ENCODE results near the gene PHLPP2. TPM values are rescaled to one million over a fixed set of nuclear protein-coding genes. Genes with fewer than 3 reads are reported as not detected.

The PHLPP2 gene, protein sequence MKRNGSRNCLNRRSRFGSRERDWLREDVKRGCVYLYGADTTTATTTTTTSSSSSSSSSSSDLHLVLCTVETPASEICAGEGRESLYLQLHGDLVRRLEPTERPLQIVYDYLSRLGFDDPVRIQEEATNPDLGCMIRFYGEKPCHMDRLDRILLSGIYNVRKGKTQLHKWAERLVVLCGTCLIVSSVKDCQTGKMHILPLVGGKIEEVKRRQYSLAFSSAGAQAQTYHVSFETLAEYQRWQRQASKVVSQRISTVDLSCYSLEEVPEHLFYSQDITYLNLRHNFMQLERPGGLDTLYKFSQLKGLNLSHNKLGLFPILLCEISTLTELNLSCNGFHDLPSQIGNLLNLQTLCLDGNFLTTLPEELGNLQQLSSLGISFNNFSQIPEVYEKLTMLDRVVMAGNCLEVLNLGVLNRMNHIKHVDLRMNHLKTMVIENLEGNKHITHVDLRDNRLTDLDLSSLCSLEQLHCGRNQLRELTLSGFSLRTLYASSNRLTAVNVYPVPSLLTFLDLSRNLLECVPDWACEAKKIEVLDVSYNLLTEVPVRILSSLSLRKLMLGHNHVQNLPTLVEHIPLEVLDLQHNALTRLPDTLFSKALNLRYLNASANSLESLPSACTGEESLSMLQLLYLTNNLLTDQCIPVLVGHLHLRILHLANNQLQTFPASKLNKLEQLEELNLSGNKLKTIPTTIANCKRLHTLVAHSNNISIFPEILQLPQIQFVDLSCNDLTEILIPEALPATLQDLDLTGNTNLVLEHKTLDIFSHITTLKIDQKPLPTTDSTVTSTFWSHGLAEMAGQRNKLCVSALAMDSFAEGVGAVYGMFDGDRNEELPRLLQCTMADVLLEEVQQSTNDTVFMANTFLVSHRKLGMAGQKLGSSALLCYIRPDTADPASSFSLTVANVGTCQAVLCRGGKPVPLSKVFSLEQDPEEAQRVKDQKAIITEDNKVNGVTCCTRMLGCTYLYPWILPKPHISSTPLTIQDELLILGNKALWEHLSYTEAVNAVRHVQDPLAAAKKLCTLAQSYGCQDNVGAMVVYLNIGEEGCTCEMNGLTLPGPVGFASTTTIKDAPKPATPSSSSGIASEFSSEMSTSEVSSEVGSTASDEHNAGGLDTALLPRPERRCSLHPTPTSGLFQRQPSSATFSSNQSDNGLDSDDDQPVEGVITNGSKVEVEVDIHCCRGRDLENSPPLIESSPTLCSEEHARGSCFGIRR (N-terminal part only)
- 1 to 10 TPM; 6.4 to 9.8 (median 9.2) TPM for total RNA-seq
- total RNA-seq (2013), result 9.4 TPM

DNA sequence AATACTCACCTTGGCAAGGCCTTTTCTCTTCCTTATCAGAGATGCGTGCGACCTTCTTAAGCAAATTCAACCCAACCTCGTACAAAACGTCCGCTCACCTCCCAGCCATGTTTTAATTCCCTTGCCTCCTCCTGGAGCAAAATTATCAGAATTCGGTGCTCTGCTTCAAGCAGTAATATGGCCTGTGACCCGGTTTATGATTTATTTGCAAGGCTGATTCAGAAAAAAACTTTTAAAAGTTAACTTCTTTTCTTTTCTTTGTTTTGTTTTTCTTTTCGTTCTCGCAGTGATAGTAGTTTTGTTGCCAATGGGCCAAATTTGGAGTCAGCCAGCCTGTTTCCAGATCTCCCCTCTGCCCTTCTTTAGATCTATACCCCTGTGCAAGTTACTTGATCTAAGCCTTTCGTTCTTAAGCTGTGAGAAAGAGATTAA, at the start of gene PHLPP2:
PHLPP2 (minus strand) TSS at position 382 of the 432 bp plus-strand sequence. CDS start 9,906 bp downstream, outside the sequence.
- Mint-ChIP-seq H3K27me3 (ENCODE audit: low read depth in 2 of 2) (no peaks in the 10 kb centered on the region), H3K4me3 (peak within 1 kb of the TSS; percentile 87), H3K9me3 (no peaks in the 10 kb centered on the region), H3K27ac (peak within 1 kb of the TSS; percentile 64 to 65), H3K4me1 (peaks cover 16 to 18% of the 10 kb centered on the region in 2 donors), H3K36me3 (no peaks in the 10 kb centered on the region)
- H3K27me3 ChIP-seq (ENCODE audit: control insufficient read depth, insufficient read depth, low read length), result no peaks in the 10 kb centered on the region
- H3K4me1 ChIP-seq (ENCODE audit: control insufficient read depth, insufficient read depth, low read length), result peaks cover 16% of the 10 kb centered on the region
- TF ChIP-seq CTCF (IDR thresholded peaks at IDR 0.05), result no peak
- H3K27ac ChIP-seq (ENCODE audit: low read length), result peak within 1 kb of the TSS; percentile 54
- ATAC-seq, result no peak
- peak within 1 kb of the TSS; percentile 52 for H3K4me3 ChIP-seq (ENCODE audit: low read length)
- no peaks in the 10 kb centered on the region for H3K9me3 ChIP-seq (ENCODE audit: control insufficient read depth, insufficient read depth, low read length)
- 32% methylated on average over 9 of the region's 10 CpGs for WGBS (ENCODE audit: insufficient coverage)
- intact Hi-C loops (cut with micrococcal nuclease), result loop anchor here (5.0 kb wide), 1 partner anchor 158 kb away; the partner anchor contains the start of gene ZNF821
- no peak for DNase-seq
- H3K36me3 ChIP-seq (ENCODE audit: control insufficient read depth, insufficient read depth, low read length), result no peaks in the 10 kb centered on the region

DNA sequence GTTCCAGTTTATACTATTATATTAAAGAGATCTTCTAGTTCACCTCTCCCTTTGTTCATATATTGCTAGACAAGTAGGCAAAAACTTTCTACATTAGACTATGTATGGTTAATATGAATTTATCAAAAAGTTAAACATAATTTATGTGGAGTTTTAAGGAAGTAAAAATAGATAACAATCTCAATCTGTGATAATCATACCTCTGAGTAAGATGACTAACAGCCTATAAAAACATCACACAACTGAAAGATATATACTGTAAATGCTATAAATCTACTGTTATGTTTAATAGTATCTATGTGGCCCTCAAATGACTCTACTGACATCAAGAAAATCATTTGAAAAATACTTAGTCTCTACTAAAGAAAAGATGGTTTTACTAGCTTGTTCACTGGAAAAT, 47.1 kb upstream of the PHLPP2 start:
- Mint-ChIP-seq H3K4me3 (no peak overlapping the region), H3K4me1 (peaks cover 13 to 23% of the 10 kb centered on the region in 2 donors), H3K9me3 (no peaks in the 10 kb centered on the region), H3K36me3 (peaks cover 7% of the 10 kb centered on the region), H3K27me3 (ENCODE audit: low read depth in 2 of 2) (no peaks in the 10 kb centered on the region), H3K27ac (peak overlapping the region in 1 of 2 donors; percentile 32)
- H3K9me3 ChIP-seq (ENCODE audit: control insufficient read depth, insufficient read depth, low read length), result no peaks in the 10 kb centered on the region
- no peaks in the 10 kb centered on the region for H3K4me1 ChIP-seq (ENCODE audit: control insufficient read depth, insufficient read depth, low read length)
- no peak for TF ChIP-seq CTCF (IDR thresholded peaks at IDR 0.05)
- H3K36me3 ChIP-seq (ENCODE audit: control insufficient read depth, insufficient read depth, low read length), result peaks cover 47% of the 10 kb centered on the region
- intact Hi-C loops (cut with micrococcal nuclease), result no loop called here
- no peak overlapping the region for H3K4me3 ChIP-seq (ENCODE audit: low read length)
- no peaks in the 10 kb centered on the region for H3K27me3 ChIP-seq (ENCODE audit: control insufficient read depth, insufficient read depth, low read length)
- H3K27ac ChIP-seq (ENCODE audit: low read length), result no peak overlapping the region
- no peak for DNase-seq
- ATAC-seq, result no peak

DNA sequence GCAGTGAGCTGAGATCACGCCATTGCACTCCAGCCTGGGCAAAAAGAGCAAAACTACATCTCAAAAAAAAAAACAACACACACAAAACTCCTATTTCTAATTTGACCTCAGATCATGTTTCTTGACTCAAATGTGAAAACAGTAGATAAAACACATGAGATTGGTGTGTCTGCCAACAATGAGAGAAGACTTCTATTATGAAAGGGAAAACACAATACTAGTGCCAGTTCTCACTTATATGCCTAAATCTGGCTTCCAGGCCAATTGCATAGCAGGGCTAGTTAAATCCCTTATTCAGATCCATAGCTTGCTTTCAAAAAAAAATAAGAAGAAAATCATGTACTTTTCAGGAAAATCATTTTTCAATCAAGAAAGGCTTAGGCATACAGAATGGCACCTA, 44.7 kb upstream of the PHLPP2 start:
- Mint-ChIP-seq H3K36me3 (peaks cover 7% of the 10 kb centered on the region), H3K9me3 (no peaks in the 10 kb centered on the region), H3K27me3 (ENCODE audit: low read depth in 2 of 2) (no peaks in the 10 kb centered on the region), H3K4me3 (no peak overlapping the region), H3K27ac (peak overlapping the region in 1 of 2 donors; percentile 14), H3K4me1 (peaks cover 4 to 9% of the 10 kb centered on the region in 2 donors)
- 100% methylated on average over 1 of the region's 1 CpG for WGBS (ENCODE audit: insufficient coverage)
- intact Hi-C loops (cut with micrococcal nuclease), result no loop called here
- no peak overlapping the region for H3K4me3 ChIP-seq (ENCODE audit: low read length)
- peaks cover 51% of the 10 kb centered on the region for H3K36me3 ChIP-seq (ENCODE audit: control insufficient read depth, insufficient read depth, low read length)
- no peaks in the 10 kb centered on the region for H3K27me3 ChIP-seq (ENCODE audit: control insufficient read depth, insufficient read depth, low read length)
- DNase-seq (no peak), ATAC-seq (no peak)
- no peaks in the 10 kb centered on the region for H3K4me1 ChIP-seq (ENCODE audit: control insufficient read depth, insufficient read depth, low read length)
- no peaks in the 10 kb centered on the region for H3K9me3 ChIP-seq (ENCODE audit: control insufficient read depth, insufficient read depth, low read length)
- H3K27ac ChIP-seq (ENCODE audit: low read length), result no peak overlapping the region
- no peak for TF ChIP-seq CTCF (IDR thresholded peaks at IDR 0.05)

Data from natural killer cell (primary cell).